GM21515 (cell line): ENCODE results near the gene IFNA1.
"Not testable (repeated sequence)": the region's sequence is repeated elsewhere in the genome, so short reads cannot be mapped to it uniquely, and the experiment has no call there.

Source experiments
- ATAC-seq: cut with Tn5 transposase; IDR thresholded peaks from one replicate; pipeline ENCODE4 v1.9.1; 2021; ENCODE audit not compliant: unreplicated experiment

The IFNA1 gene

GRCh38 chr9:21443849-21444625 lies 3.8 kb downstream of the IFNA1 start:
- peak; percentile 91 for ATAC-seq

DNA sequence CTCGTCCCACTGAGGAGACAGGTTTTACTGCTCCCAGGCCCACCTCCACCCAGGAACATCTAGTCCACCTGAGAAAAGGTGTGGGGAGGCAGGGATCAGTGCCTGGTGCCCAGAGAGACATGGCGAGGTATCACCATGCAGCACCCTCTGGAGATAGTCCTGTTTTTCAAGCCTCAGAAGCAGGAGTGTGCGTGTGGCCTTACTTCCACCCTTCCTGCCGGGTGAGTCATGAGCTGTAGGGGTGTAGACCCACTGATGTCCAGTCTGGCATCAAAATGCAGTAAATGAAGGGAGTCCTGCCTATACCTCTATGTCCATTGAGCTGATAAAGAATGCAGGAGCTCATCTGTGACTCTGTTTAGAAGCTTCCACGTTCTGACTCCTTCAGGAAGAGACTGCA lies 9.1 kb downstream of the IFNA1 start:
- not testable (repeated sequence) for ATAC-seq

DNA sequence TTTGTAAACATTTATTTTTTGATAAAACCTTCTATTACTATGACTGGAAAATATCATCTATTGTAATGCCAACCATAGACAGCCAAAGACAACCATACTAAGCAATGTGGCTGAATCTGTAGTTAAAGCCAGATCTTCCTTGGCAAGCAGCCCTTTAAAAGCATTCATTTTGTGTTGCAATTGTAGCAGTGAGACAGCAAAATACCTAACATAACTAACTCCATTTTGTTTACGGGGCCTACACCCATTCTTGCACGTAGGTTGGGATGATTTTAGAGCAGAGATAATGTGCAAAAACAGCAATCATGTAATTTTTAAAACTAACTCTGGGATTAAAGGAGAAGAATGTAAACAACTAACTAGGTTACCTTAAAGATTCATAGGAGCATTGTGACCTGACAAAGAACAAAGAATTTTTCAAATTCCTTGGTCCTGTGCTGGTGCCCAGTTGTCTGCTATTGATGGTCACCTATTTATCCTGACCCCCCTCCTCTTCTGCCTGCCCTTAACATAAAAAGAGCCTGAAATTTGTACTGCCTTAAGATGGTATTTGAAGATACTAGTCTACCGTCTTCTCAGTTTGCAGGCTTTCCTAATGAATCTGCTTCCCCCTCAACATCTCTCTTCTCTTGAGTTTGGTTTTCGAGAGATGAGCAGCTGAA lies 10.6 kb downstream of the IFNA1 start:
- no peak for ATAC-seq

DNA sequence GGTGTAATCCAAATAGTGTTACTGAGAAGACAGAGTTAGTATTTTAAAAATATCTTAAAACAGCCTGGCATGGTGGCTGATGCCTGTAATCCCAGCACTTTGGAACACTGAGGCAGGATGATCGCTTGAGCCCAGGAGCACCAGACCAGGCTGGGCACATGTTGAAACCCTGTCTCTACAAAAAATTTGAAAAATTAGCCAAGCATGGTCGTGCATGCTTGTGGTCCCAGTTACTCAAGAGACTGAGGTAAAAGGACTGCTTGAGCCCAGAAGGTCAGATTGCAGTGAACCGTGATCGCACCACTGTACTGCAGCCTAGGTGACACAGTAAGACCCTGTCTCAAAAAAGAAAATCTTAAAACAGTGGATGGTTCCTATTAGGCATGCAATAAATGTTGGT lies 12.4 kb downstream of the IFNA1 start:
- ATAC-seq = no peak

- no peak for ATAC-seq
Measured at GRCh38 chr9:21454149-21454548, 13.9 kb downstream of the IFNA1 start.

DNA sequence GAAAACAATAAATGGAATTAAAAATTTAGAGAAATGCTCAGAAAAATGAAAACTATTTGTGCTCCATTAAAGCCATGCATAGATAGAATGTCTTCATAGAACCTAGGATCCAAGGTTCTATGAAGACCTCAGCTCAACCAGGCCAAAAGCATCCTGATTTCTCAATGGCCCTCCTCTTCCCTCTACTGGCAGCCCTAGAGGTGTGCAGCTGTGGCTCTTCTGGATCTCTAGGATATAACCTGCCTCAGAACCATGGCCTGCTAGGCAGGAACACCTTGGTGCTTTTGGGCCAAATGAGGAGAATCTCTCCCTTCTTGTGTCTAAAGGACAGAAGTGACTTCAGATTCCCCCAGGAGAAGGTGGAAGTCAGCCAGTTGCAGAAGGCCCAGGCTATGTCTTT lies 15.1 kb downstream of the IFNA1 start:
- peak; percentile 91 for ATAC-seq

DNA sequence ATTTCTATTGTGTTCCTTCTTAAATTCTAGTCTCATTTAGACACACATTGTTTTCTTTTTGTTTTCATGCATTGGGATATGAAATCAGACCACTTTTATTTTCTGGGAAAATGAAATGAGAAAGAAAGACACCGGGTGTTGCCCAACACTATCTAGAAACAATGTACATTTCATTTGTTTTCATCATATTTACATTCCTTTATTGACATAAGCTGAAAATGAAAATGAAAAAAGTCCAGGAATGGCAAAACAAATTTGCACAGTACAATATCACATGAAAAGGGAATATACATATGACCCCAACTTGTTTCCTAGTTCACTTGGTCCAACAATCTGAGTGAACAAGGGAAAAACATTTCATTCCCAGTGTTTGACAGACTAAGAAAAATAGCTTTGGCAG lies 21.1 kb downstream of the IFNA1 start:
- no peak for ATAC-seq

DNA sequence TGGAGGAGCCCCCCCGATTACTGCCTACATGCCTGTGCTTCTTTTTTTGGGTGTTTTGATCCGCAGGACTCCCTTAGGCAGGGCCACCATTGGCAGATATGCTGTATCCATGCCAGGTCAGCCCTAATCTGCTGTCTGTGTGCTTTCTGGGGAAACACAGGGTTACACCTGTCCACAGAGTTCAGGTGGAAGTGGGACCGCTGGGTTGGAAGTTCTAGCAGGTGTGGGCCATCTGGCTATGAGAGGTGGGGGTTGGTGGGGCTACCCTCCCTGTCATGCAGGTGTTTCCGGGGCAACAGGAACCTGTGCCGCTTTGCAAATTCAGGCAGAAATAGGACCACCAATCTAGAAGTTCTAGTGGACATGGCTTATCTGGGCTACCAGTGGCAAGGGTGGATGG lies 24.9 kb downstream of the IFNA1 start:
- no peak for ATAC-seq

DNA sequence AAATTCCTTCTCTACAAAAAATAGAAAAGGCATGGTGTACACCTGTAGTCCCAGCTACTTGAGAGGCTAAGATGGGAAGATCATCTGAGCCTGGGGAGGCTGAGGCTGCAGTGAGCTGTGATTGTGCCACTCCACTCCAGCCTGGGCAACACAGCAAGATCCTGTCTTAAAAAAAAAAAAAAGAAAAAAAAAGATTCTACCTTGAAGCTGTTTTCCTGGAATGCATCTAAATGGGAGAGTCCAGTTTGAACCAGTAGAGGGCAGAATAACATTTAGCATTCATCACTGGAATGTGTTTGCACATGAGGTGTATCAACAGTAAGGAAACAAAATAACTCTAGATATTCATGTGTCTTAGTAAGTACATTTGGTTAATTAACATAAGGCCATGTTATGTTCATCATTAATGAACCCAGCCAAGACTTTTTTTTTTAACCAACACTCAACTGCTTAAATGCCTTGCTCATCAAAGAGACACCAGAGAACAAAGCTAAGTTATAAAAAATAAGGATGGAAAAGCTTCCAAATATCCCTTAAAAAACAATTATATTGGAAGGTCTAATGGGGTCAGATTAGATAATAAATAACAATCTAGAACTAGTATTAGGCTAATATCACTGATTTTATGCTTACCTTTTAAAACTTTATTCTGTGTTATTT lies 25.8 kb downstream of the IFNA1 start:
- ATAC-seq = no peak

- ATAC-seq = no peak
Measured at GRCh38 chr9:21470126-21470525, 29.9 kb downstream of the IFNA1 start.

DNA sequence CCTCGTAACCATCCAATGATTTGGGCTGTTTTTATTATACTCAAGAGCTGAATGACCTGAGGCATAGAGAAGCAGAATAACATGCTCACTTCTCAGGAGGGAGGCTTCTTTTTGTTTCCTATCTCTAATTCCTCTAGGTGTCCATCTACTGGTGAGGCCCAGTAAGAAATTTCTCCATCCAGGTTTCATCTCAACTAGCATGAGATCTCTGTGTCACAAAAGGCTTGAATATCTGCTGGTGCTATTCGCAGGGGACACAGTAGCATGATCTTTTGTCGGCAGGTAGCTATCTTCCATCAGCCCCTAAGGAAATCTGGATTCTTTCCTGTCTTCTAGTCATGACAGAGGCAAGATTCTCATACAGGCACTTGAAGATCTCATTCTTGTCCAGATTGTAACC lies 33.0 kb downstream of the IFNA1 start:
- no peak for ATAC-seq

- no peak for ATAC-seq
Measured at GRCh38 chr9:21477466-21477865, 37.2 kb downstream of the IFNA1 start.

DNA sequence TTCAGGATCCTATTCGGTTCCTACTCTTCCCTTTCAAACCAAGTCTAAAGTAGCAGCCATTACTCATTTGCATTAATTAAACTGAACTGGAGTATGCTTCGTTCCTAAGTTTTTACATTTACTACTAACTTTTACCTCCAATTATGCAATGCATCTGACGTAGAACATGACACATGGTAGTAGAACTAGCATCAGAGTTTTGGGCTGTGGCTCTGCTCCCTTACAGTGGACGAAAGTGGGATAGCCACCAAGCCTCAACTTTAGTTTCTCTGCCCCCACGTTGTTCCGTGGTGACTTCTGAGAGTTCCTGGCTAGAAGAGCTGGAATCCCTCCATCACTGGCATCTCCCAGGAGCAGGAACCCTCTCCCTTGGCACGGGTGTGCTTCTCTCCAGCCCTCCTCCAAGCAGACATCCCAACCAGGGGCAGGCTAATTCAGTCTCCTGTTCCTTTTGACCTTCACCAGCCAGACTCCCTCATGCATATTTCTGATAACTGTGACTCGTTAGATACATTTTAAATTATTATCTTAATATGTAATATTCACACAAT lies 39.0 kb downstream of the IFNA1 start:
- no peak for ATAC-seq

GRCh38 chr9:21481470-21482056 lies 41.3 kb downstream of the IFNA1 start:
- ATAC-seq = no peak

DNA sequence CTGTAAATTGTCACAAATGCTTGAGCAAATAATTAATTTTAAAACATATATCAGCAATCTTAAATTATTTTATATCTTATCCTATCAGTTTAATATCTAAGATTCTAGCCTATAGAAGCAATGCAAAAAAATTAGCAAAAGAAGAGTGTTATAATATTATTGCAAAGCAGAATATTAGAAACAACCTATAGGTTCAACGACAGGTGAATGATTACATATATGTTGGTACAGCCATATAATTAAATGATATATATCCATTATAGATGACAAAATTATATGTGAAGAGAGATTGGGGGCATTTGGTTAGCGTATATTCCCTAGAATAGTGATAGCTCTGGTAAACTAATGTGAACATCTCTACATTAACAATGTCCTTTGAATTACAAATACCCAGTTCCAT lies 42.0 kb downstream of the IFNA1 start, which contains the start of gene IFNE:
Gene IFNE, minus strand, starts transcription at position 101 of the 400 bp plus-strand sequence. CDS start 619 bp downstream, outside the sequence.
- no peak for ATAC-seq
